Measurements from ENCODE around the gene RNF213. TPM values are rescaled to one million over a fixed set of nuclear protein-coding genes. Genes with fewer than 3 reads are reported as not detected.

The RNF213 gene
- total and polyA plus RNA-seq, 8 donors: 21.9 to 94.7 (median 37.8) TPM

GRCh38 chr17:80262291-80262690 is 1.6 kb downstream of the RNF213 start:
- H3K27ac ChIP-seq: peak overlapping the region in 3 of 4 donors; percentile 46 to 99 (median 97)
- no peak for ATAC-seq
- no peak for DNase-seq
- H3K4me1 ChIP-seq: peaks cover 0 to 19% (median 12%) of the 10 kb centered on the region in 3 donors
- no peaks in the 10 kb centered on the region for H3K36me3 ChIP-seq
- TF ChIP-seq CTCF (IDR thresholded peaks at IDR 0.05): no peak
- H3K4me3 ChIP-seq: peak overlapping the region in 1 of 4 donors; percentile 95
- H3K27me3 ChIP-seq: no peaks in the 10 kb centered on the region
- 34 to 42% methylated on average over 3 of the region's 3 CpGs for WGBS, 2 donors
- no peaks in the 10 kb centered on the region for H3K9me3 ChIP-seq
- intact Hi-C loops (cut with DNase I): no loop called here
- no peak for FAIRE-seq

- DNase-seq (peak in 1 of 6 donors; percentile 73), ATAC-seq (no peak), FAIRE-seq (no peak)
- intact Hi-C loops (cut with DNase I): no loop called here
- no peaks in the 10 kb centered on the region for H3K27me3 ChIP-seq
- H3K4me3 ChIP-seq: peak overlapping the region in 1 of 4 donors; percentile 52
- TF ChIP-seq CTCF (IDR thresholded peaks at IDR 0.05): no peak
- H3K9me3 ChIP-seq: no peaks in the 10 kb centered on the region
- H3K4me1 ChIP-seq: peaks cover 0 to 19% (median 12%) of the 10 kb centered on the region in 3 donors
- WGBS, 2 donors: 77% methylated on average over 8 of the region's 8 CpGs
- H3K27ac ChIP-seq: peak overlapping the region; percentile 39 to 99 (median 72)
- no peaks in the 10 kb centered on the region for H3K36me3 ChIP-seq
Measured at GRCh38 chr17:80262775-80263244, 2.2 kb downstream of the RNF213 start.

- H3K36me3 ChIP-seq: no peaks in the 10 kb centered on the region
- intact Hi-C loops (cut with DNase I): no loop called here
- TF ChIP-seq CTCF (IDR thresholded peaks at IDR 0.05): no peak
- peak overlapping the region; percentile 39 to 99 (median 73) for H3K27ac ChIP-seq
- peak; percentile 70 to 87 (median 78) for DNase-seq
- no peaks in the 10 kb centered on the region for H3K9me3 ChIP-seq
- peak overlapping the region; percentile 8 to 52 (median 30) for H3K4me3 ChIP-seq
- H3K27me3 ChIP-seq: no peaks in the 10 kb centered on the region
- H3K4me1 ChIP-seq: peaks cover 0 to 19% (median 12%) of the 10 kb centered on the region in 3 donors
- WGBS, 2 donors: 40 to 54% methylated on average over 19 of the region's 19 CpGs
- FAIRE-seq: no peak
- peak; percentile 35 to 78 (median 62) for ATAC-seq
Measured at GRCh38 chr17:80263253-80264204, 2.9 kb downstream of the RNF213 start.

- peak in 1 of 6 donors; percentile 73 for DNase-seq
- peaks cover 0 to 19% (median 12%) of the 10 kb centered on the region in 3 donors for H3K4me1 ChIP-seq
- intact Hi-C loops (cut with DNase I): no loop called here
Measured at GRCh38 chr17:80264205-80265075, 3.8 kb downstream of the RNF213 start.

More at GRCh38 chr17:80264205-80265075, 3.8 kb downstream of the RNF213 start:
- Histone ChIP-seq H3K9me3 (no peaks in the 10 kb centered on the region), H3K27ac (peak overlapping the region; percentile 20 to 99 (median 73)), H3K36me3 (no peaks in the 10 kb centered on the region), H3K4me3 (peak overlapping the region in 2 of 4 donors; percentile 36 to 52), H3K27me3 (no peaks in the 10 kb centered on the region)
- ATAC-seq (no peak), FAIRE-seq (no peak)
- WGBS, 2 donors: 81 to 82% methylated on average over 19 of the region's 19 CpGs
- TF ChIP-seq CTCF (IDR thresholded peaks at IDR 0.05): no peak
